ENCODE measurements around the gene RECK. TPM values are rescaled to one million over a fixed set of nuclear protein-coding genes. Genes with fewer than 3 reads are reported as not detected.
"Not testable (repeated sequence)": the region's sequence is repeated elsewhere in the genome, so short reads cannot be mapped to it uniquely, and the experiment has no call there.

Gene RECK
- total RNA-seq, 2 donors from 2014 or later = 2.9 to 4.7 TPM

DNA sequence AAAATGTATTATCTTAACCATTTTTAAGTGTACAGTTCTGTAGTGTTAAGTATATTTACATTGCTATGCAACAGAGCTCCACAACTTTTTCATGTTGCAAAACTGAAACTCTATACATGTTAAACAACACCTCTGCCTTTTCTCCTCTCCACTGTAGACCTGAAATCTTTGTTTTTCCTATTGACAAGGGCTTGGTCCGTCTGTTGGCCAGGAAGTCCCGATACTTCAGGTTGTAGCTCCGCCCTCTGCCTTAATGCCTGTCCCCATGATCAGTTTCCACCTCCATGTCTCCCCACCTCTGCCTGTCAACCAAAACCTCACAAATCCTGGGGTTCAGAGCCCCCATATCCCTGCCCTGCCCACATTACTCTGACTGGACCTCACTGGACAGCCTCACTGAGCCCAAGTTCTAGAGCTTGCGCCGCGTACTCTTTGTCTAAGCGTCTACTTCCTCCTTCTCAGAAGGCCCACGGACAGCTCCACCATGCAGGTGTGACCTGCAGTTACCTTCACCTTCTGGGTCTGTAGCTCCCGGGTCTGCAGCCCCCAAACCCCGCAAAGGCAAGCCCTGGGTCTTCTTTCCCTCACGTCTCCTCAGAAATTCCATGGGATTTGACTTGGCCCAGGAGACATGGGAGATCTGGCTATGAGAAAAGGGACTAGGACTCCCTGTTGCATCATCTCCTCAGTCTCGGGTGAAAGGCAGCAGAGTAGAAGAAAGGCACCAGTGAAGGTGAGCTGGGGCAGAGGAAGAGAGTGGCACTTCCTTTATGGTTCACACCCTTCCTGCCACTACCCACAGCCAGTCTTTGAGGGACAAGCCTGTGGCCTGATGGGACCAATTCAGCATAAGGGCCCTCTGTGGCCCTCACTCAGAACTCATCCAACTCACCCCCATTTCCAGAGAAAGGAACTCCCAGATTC is 107.9 kb downstream of the RECK start:
- DNase-seq = no peak
- ATAC-seq = no peak
- intact Hi-C loops (cut with DNase I, micrococcal nuclease) = no loop called here

DNA sequence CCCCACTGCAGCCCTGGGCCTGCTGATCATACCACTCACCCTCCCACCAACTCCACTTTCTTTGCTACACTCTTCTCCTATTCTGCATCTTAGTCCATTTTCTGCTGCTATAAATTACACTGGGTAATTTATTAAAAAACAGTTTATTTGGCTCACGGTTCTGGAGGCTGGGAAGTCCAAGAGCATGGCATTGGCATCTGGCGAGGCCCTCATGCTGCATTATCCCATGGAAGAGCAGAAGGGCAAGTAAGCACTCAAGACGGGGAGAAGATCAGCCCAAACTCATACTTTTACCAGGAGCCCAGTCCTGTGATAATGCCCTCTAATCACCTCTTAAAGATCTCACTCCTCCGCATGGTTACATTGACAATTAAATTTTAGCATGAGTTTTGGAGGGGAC is 109.3 kb downstream of the RECK start:
- ATAC-seq (no peak), DNase-seq (no peak)
- intact Hi-C loops (cut with DNase I, micrococcal nuclease) = no loop called here

DNA sequence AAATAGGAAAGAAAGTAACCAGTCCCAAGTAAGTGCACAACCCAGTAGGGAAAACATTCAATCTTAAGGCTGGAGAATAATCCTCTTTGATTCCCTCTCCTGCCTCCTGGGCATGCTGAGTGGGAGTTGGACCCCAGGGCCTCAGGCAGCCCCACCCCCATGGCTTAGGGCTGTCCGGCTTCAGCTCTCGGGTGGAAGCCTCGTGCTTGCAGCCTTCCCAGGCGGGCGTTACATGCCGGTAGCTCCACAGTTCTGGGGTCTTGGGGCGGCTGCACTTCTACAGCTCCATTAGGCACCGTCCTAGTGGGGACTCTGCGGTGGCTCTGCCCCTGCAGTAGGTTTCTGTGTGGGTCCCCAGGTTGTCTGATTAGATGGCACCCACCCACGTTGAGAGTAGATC is 109.9 kb downstream of the RECK start:
- intact Hi-C loops (cut with DNase I, micrococcal nuclease) = no loop called here
- ATAC-seq (no peak), DNase-seq (no peak)

- ATAC-seq (no peak), DNase-seq (no peak)
- intact Hi-C loops (cut with DNase I, micrococcal nuclease) = no loop called here
These were observed 110.9 kb downstream of the RECK start for GRCh38 chr9:36147441-36148175.

GRCh38 chr9:36148311-36149051 is 111.8 kb downstream of the RECK start:
- intact Hi-C loops (cut with DNase I, micrococcal nuclease) = no loop called here
- DNase-seq (peak; percentile 90 to 96), ATAC-seq (peak; percentile 44)

DNA sequence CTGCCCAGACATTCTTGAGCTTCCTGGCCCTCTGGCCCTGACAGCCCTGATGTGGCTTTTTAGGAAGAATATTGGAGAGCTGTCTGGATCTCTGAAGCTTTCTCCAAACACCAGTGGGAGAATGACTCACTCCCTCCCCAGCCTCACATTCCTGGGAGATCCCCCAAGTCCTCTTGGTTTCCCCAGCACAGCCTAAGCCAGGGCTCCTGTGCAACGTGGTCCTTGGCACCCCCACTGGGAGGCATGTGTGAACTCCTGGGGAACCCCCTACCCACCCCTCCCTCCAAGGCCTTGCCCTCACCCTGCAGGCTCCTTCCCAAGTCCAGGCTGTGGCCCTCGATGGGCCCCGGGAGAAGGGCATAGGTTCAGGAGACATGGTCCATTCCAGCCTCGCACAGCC is 112.5 kb downstream of the RECK start:
- DNase-seq = no peak
- ATAC-seq = no peak
- intact Hi-C loops (cut with DNase I, micrococcal nuclease) = no loop called here

GRCh38 chr9:36150574-36151315 is 114.0 kb downstream of the RECK start:
- DNase-seq (no peak), ATAC-seq (no peak)
- intact Hi-C loops (cut with DNase I, micrococcal nuclease) = no loop called here

GRCh38 chr9:36151316-36152210 is 114.8 kb downstream of the RECK start:
- ATAC-seq (peak; percentile 49), DNase-seq (peak; percentile 67 to 80)
- intact Hi-C loops (cut with DNase I, micrococcal nuclease) = no loop called here

GRCh38 chr9:36152741-36153438 is 116.2 kb downstream of the RECK start:
- ATAC-seq (no peak), DNase-seq (no peak)
- intact Hi-C loops (cut with DNase I, micrococcal nuclease) = no loop called here

GRCh38 chr9:36153746-36154145 is 117.0 kb downstream of the RECK start:
- no peak for ATAC-seq
- intact Hi-C loops (cut with DNase I, micrococcal nuclease) = no loop called here
- DNase-seq = no peak

GRCh38 chr9:36154331-36154952 is 117.7 kb downstream of the RECK start:
- ATAC-seq = no peak
- peak in 1 of 2 donors; percentile 63 for DNase-seq
- intact Hi-C loops (cut with DNase I, micrococcal nuclease) = no loop called here

DNA sequence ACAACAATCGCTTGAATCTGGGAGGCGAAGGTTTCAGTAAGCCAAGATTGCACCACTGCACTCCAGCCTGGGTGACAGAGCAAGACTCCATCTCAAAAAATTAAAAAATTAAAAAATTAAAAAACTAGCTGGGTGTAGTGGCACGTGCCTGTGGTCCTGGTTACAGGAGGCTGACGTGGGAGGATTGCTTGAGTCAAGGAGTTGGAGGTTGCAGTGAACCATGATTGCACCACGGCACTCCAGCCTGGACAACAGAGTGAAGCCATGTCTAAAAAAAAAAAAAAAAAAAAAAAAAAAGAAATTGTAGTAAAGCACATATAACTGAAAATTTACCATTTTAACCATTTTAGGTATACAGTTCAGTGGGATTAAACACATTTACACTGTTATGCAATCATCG is 119.4 kb downstream of the RECK start:
- ATAC-seq (no peak), DNase-seq (no peak)
- intact Hi-C loops (cut with DNase I, micrococcal nuclease) = no loop called here

GRCh38 chr9:36158122-36158521 is 121.4 kb downstream of the RECK start:
- intact Hi-C loops (cut with DNase I, micrococcal nuclease) = no loop called here
- DNase-seq (no peak), ATAC-seq (no peak)

DNA sequence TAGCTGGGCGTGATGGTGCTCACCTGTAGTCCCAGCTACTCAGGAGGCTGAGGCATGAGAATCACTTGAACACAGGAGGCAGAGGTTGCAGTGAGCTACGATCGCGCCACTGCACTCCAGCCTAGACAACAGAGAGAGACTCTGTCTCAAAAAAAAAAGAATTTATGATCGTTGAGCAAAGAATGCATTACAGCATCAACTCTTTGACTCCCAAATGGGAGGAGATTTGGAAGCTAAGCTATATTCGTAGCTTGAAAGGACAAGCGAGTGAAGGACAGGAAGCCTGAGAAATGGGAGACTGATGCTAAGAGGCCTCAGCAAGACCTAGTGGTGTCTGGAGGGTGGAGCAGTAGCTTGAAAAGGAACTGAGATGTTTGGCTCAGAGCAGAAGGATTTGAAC is 122.2 kb downstream of the RECK start:
- DNase-seq (no peak), ATAC-seq (no peak)
- intact Hi-C loops (cut with DNase I, micrococcal nuclease) = no loop called here

GRCh38 chr9:36159509-36159908 is 122.8 kb downstream of the RECK start:
- DNase-seq; intact Hi-C loops (cut with DNase I, micrococcal nuclease); ATAC-seq: not testable (repeated sequence)

DNA sequence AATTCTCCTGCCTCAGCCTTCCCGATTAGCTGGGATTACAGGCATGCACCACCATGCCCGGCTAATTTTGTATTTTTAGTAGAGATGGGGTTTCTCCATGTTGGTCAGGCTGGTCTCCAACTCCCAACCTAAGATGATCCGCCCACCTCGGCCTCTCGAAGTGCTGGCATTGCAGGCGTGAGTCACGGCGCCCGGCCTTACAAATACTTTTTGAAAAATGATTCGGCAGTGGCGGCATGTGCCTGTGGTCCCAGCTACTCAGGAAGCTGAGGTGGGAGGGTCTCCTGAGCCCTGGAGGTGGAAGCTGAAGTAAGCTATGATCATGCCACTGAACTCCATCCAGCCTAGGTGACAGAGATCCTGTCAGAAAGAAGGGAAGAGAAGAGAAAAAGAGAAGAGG is 123.4 kb downstream of the RECK start:
- DNase-seq; ATAC-seq; intact Hi-C loops (cut with DNase I, micrococcal nuclease): not testable (repeated sequence)

DNA sequence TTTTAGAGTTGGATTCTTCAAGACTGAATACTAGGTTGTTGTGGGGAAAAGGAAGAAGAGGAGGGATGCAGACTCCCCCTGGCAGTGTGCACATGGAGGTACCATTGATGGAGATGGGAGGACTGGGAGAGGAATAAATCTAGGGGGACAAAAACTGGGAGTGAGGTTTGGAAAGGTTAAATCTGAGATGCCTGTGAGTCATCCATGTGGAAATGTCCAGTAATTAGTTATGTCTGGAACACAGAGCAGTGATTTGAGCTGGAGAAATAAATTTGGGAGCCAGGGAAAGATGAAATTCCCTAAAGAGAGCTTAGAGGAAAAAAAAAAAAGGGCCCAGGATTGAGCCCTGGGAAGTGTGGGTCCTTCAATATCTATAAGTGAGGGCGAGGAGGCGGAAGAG is 124.5 kb downstream of the RECK start:
- ATAC-seq (no peak), DNase-seq (no peak)
- intact Hi-C loops (cut with DNase I, micrococcal nuclease) = no loop called here
